GM12873 (cell line): ENCODE measurements around the gene FAM200A.

ENCODE experiments used
- CTCF ChIP-seq: IDR thresholded peaks from 2 replicates; pipeline ENCODE4 v1.5.1; 2012; ENCODE audit warnings: low read depth, mild to moderate bottlenecking, moderate library complexity, low read length, control low read depth; ENCODE audit not compliant: insufficient read depth; ENCODE audit errors: missing control alignments

The FAM200A gene

DNA sequence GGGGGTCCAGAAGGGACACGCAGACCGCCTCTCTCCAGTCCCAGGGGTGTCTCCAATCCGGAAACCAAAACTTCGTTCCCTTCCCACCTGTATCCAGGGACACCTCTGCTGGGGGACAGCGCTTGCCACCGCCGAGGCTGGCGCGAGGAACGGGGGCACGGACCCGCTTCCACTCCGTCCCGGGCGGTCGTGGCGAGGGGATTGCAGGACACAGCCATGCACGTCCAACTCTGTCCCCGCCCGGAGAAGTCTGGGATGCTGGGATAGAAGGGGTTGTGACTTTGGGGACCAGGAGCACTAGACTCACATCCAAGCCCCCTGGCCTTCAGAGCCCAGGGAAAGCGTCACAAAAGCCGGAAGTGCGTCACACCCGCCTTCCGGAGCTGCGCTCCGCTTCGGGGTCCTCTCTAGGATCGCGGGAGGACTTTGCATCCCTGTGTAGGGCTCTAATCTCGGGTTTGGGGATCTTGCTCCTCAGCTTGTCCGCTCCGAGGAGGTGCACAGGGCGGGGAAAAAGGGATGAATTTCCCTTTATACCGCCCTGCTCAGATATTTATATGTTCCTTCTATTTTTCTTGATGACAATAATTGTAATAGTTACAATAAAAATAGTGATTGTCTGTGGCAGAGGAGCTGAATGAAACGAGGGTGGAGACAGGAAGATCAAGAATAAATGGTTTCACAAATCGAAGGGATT is at the start of gene FAM200A:
Gene FAM200A (minus strand): TSS at position 348 of the 697 bp plus-strand sequence. CDS start 3,707 bp downstream, outside the sequence.
- no peak for TF ChIP-seq CTCF

DNA sequence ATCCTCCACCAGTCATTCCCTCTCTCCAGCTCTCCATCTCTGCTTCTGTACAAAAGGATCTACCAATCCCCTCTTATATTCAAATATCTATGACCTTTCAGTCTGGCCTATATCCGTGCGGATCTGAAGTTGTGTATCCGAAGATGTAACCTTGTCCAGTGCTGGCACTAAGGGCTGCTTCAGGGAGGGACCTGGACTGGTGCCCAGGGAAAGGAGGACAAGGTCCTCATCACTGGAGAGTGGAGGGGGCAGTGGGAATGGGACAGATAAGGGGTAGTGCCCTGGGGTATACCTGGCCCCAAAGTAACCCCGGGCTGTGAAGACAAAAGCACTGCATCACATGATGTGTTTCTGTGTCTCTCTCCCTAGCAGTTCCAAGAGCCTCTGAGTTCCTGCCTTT is 47.9 kb upstream of the FAM200A start:
- no peak for TF ChIP-seq CTCF

DNA sequence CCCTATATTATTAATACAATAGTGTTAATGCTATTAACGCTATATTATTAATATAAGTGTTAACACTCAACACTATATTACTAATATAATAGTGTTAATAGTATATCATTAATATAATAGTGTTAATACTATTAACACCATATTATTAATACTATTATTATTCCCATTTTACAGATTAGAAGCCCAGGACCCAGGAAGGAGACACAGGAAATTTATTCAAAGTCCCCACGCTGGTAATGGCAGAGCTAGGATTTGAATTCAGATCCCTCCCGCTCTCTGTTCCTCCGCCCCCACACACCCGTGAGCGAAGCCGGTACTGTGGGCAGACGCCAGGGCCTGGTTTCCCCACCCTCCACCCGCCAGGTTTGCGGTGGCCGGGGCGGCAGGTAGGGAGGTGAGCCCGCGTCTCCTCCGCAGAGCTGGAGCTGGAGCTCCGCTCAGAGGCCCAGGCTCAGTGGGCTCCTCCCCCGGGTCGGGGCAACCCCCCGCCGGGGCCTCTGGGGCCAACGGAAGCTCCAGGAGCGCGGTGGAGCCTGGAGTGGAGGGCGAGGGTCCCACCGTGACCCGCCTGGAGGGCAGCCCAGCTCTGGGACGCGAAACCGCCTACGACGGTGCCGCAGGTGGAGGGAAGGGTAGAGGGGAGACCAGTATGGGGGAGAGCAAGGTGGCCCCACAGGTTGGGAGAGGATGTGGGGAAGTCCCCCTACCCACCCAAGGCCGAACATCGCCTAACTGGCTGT is 46.0 kb upstream of the FAM200A start, which contains the start of gene TMEM225B:
Gene TMEM225B (plus strand): TSS at position 506 of the 740 bp plus-strand sequence. CDS start 6,122 bp downstream, outside the sequence.
- no peak for TF ChIP-seq CTCF

DNA sequence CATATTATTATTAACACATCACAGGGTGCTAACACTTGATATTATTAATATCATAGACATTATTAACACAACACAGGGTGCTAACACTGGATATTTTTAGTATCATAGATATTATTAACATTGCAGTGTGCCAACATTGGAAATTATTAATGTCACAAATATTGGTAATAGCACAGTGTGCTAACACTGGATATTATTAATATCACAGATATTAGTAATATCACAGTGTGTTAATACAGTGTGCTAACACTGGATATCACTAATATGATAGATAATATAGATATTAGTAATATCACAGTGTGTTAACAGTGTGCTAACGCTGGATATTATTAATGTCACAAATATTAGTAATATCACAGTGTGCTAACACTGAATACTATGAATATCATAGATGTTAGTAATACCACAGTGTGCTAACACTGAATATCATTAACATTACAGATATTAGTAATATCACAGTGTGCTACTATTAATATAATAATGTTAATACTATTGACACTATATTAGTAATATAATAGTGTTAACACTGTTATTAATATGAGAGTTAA is 44.6 kb upstream of the FAM200A start:
- no peak for TF ChIP-seq CTCF

GRCh38 chr7:99594948-99595745 is 43.2 kb upstream of the FAM200A start:
- TF ChIP-seq CTCF = no peak

GRCh38 chr7:99588868-99589267 is 37.0 kb upstream of the FAM200A start:
- no peak for TF ChIP-seq CTCF
